OCI-M1 (cell line): Measurements from ENCODE around the gene APOB.

Experiments
- DNase-seq: peaks from one replicate; lab custom pipeline; 2025; lab: John Stamatoyannopoulos, UW

Gene APOB

GRCh38 chr2:21019000-21019677 lies 24.7 kb downstream of the APOB start:
- no peak for DNase-seq

GRCh38 chr2:21018290-21018689 lies 25.6 kb downstream of the APOB start:
- DNase-seq = no peak

- DNase-seq = no peak
These were observed 26.1 kb downstream of the APOB start for GRCh38 chr2:21017748-21018276.

GRCh38 chr2:21015281-21015645 lies 28.6 kb downstream of the APOB start:
- DNase-seq = no peak

- DNase-seq = no peak
These were observed 29.3 kb downstream of the APOB start for GRCh38 chr2:21014364-21015280.

GRCh38 chr2:21013043-21013816 lies 30.6 kb downstream of the APOB start:
- DNase-seq = no peak

GRCh38 chr2:21012557-21012937 lies 31.3 kb downstream of the APOB start:
- DNase-seq = no peak

GRCh38 chr2:21011876-21012556 lies 31.9 kb downstream of the APOB start:
- no peak for DNase-seq

GRCh38 chr2:21011453-21011852 lies 32.4 kb downstream of the APOB start:
- DNase-seq = no peak

GRCh38 chr2:21010813-21011439 lies 32.9 kb downstream of the APOB start:
- DNase-seq = no peak

- DNase-seq = no peak
These were observed 34.1 kb downstream of the APOB start for GRCh38 chr2:21009662-21010225.

- DNase-seq = no peak
These were observed 34.8 kb downstream of the APOB start for GRCh38 chr2:21008790-21009661.

GRCh38 chr2:21008014-21008789 lies 35.7 kb downstream of the APOB start:
- no peak for DNase-seq

- no peak for DNase-seq
These were observed 36.5 kb downstream of the APOB start for GRCh38 chr2:21007129-21008013.

- DNase-seq = no peak
These were observed 37.3 kb downstream of the APOB start for GRCh38 chr2:21006423-21007128.

GRCh38 chr2:21005700-21006422 lies 38.0 kb downstream of the APOB start:
- no peak for DNase-seq
